ENCODE results near the gene LIMK1.

- TF ChIP-seq, protein P1, sequence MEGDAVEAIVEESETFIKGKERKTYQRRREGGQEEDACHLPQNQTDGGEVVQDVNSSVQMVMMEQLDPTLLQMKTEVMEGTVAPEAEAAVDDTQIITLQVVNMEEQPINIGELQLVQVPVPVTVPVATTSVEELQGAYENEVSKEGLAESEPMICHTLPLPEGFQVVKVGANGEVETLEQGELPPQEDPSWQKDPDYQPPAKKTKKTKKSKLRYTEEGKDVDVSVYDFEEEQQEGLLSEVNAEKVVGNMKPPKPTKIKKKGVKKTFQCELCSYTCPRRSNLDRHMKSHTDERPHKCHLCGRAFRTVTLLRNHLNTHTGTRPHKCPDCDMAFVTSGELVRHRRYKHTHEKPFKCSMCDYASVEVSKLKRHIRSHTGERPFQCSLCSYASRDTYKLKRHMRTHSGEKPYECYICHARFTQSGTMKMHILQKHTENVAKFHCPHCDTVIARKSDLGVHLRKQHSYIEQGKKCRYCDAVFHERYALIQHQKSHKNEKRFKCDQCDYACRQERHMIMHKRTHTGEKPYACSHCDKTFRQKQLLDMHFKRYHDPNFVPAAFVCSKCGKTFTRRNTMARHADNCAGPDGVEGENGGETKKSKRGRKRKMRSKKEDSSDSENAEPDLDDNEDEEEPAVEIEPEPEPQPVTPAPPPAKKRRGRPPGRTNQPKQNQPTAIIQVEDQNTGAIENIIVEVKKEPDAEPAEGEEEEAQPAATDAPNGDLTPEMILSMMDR (conservative IDR thresholded peaks at IDR 0.05; ENCODE audit: low read depth in 2 of 2), result no peak
- no peak for TF ChIP-seq POLR2AphosphoS5 (IDR thresholded peaks at IDR 0.05; ENCODE audit: low read depth)
- no peak for TF ChIP-seq EZH2phosphoT487 (IDR thresholded peaks at IDR 0.05; ENCODE audit: unreplicated experiment)
- no peak for TF ChIP-seq EZH2 (IDR thresholded peaks at IDR 0.05; ENCODE audit: low read depth, unreplicated experiment)
These were observed 54.8 kb downstream of the LIMK1 start for GRCh38 chr7:74138334-74138867.
